Measurements from ENCODE around the gene GALNT6. TPM values are rescaled to one million over a fixed set of nuclear protein-coding genes. Genes with fewer than 3 reads are reported as not detected.

GALNT6 gene
- total and polyA plus RNA-seq, 9 of the 15 experiments (the other 6 are each of a cell fraction or from before 2014, with no cell fraction given): 1.5 to 8.6 (median 5.1) TPM

GRCh38 chr12:51407604-51408003 lies 16.4 kb upstream of the GALNT6 start (continued):
- TF ChIP-seq CAMTA2 (CRISPR knock-in tag; conservative IDR thresholded peaks at IDR 0.05) (no peak), ZNF253 (CRISPR knock-in tag; conservative IDR thresholded peaks at IDR 0.05) (no peak)

GRCh38 chr12:51406859-51407258 lies 15.7 kb upstream of the GALNT6 start:
- no peaks in the 10 kb centered on the region for H4K20me1 ChIP-seq (replicated peaks; ENCODE audit: control insufficient read depth, insufficient read depth, low read length)
- DNase-seq (ENCODE audit: extremely low read depth in 1 of 4, low spot score in 3 of 4): no peak
- TF ChIP-seq HBP1 (CRISPR knock-in tag; IDR thresholded peaks at IDR 0.05) (no peak), RAD21 (CRISPR knock-in tag; conservative IDR thresholded peaks at IDR 0.05 in 1 of 2, IDR thresholded peaks at IDR 0.05 in 1 of 2) (no peak), ZNF124 (CRISPR knock-in tag; IDR thresholded peaks at IDR 0.05) (no peak), TAF15 (IDR thresholded peaks at IDR 0.05; ENCODE audit: low read depth, low read length) (no peak), MEF2D (tag; conservative IDR thresholded peaks at IDR 0.05; ENCODE audit: low read depth) (no peak), ZNF197 (CRISPR knock-in tag; IDR thresholded peaks at IDR 0.05; ENCODE audit: low read depth) (no peak), TEAD1 (CRISPR knock-in tag; IDR thresholded peaks at IDR 0.05) (no peak), HNRNPLL (IDR thresholded peaks at IDR 0.05; ENCODE audit: low read depth, low read length, poor library complexity, severe bottlenecking) (no peak), SIN3A (IDR thresholded peaks at IDR 0.05; ENCODE audit: borderline replicate concordance in 2 of 2, control insufficient read depth in 1 of 2, low read depth in 2 of 2, low read length in 2 of 2) (no peak), PTBP1 (IDR thresholded peaks at IDR 0.05; ENCODE audit: low read depth, low read length) (no peak), NR0B1 (IDR thresholded peaks at IDR 0.05; ENCODE audit: partially characterized antibody) (no peak), TCF7L2 (IDR thresholded peaks at IDR 0.05; ENCODE audit: low read depth, low read length) (no peak), E2F3 (CRISPR knock-in tag; IDR thresholded peaks at IDR 0.05) (no peak), SNRNP70 (optimal IDR thresholded peaks at IDR 0.05; ENCODE audit: low read depth, low read length) (no peak)
- no TSS peak for BruUV-seq (replicated peaks)
- H3K9me3 ChIP-seq (replicated peaks; ENCODE audit: control insufficient read depth, insufficient read depth, low read depth, low read length): no peaks in the 10 kb centered on the region
- FAIRE-seq: no peak
- no peaks in the 10 kb centered on the region for H3K36me3 ChIP-seq (ENCODE audit: control insufficient read depth, insufficient read depth, low read length)
- no peaks in the 10 kb centered on the region for H3K9me1 ChIP-seq (ENCODE audit: control insufficient read depth, insufficient read depth, low read length)
- ATAC-seq: no peak
- peaks cover 2% of the 10 kb centered on the region in 2 experiments; a peak in 2 of 5 replicates for H3K4me1 ChIP-seq (replicated peaks in 1 of 2; ENCODE audit: control insufficient read depth in 2 of 2, insufficient read depth in 2 of 2, low read length in 2 of 2)
- H3K27ac ChIP-seq (ENCODE audit: extremely low read depth, low read depth, low read length): no peak overlapping the region
- H3K27me3 ChIP-seq (ENCODE audit: control insufficient read depth in 2 of 2, insufficient read depth in 2 of 2, low read length in 2 of 2): peaks cover 3 to 7% of the 10 kb centered on the region in 2 experiments; a peak in 3 of 5 replicates
- H3K79me2 ChIP-seq (ENCODE audit: control insufficient read depth, insufficient read depth, low read length): no peaks in the 10 kb centered on the region
- POLR2A ChIA-PET: interaction anchor here (0.6 to 0.9 kb wide), 2 partner anchors 10 to 11 kb away, joined by 3 to 4 read pairs; no protein-coding TSS in a partner anchor
- CTCF ChIA-PET (ENCODE audit: low intra/inter-chr PET ratio): no interaction called here
- in situ Hi-C loops (cut with MboI) (loop anchor here (25.0 kb wide), 1 partner anchor 605 kb away; the partner anchor contains the start of gene TAMALIN), intact Hi-C loops (cut with micrococcal nuclease) (no loop called here)
- 42% methylated on average over 5 of the region's 5 CpGs for WGBS (ENCODE audit: insufficient coverage, low coverage, missing lambda C conversion rate)
- H3K4me3 ChIP-seq: no peak overlapping the region
- H3K4me2 ChIP-seq (ENCODE audit: insufficient read depth, low read length): no peak overlapping the region
- no peak overlapping the region for H2AFZ ChIP-seq (ENCODE audit: low read depth, low read length)
- H3K9ac ChIP-seq (ENCODE audit: insufficient read depth in 1 of 2, low read depth in 2 of 2, low read length in 2 of 2): no peak overlapping the region
